Measurements from ENCODE around the gene TULP3.

Gene TULP3

DNA sequence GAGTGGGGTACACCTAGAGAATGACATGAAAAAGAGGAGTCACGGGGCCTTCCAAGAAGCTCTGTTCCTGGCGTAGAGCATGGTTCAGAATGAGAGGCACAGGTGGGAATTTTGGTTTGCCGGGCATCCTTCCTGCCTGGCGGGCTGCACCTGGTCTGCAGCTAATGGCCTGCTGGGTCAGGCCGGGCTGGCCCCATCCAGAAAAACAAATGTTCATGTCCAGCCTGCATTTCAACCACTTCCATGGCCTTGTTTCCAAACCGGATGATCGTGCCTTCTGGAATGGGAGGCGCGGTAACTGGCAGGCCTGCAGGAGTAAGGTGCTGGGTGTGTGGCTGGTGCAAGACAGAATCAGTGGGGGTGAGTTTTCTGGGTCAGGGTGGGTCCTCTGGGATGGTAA, 82.9 kb downstream of the TULP3 start:
- POLR2A ChIA-PET: interaction anchor here (1.3 kb wide), 1 partner anchor 29 kb away, joined by 3 read pairs; no protein-coding TSS in a partner anchor
- Histone ChIP-seq H3K36me3 (ENCODE audit: control insufficient read depth in 2 of 2, insufficient read depth in 1 of 2, low read length in 2 of 2) (peaks cover 3% of the 10 kb centered on the region in 2 experiments; a peak in 2 of 3 replicates), H3K4me3 (ENCODE audit: low read depth, low read length) (no peak overlapping the region), H3K27ac (ENCODE audit: extremely low read depth, low read depth, low read length) (no peak overlapping the region), H3K4me1 (ENCODE audit: control insufficient read depth, insufficient read depth, low read length) (0 out of 2 replicates have a peak, but pooled peaks cover 4% of the 10 kb centered on the region), H3K9me3 (ENCODE audit: control insufficient read depth, insufficient read depth, low read depth, low read length) (no peaks in the 10 kb centered on the region)
- CTCF ChIA-PET: interaction anchor here (0.5 kb wide), 1 partner anchor 41 kb away, joined by 3 read pairs; no protein-coding TSS in a partner anchor
- no peak for TF ChIP-seq BCL11A (tag by site-specific recombination; IDR thresholded peaks at IDR 0.05; ENCODE audit: low read depth)
- no peak for TF ChIP-seq ZNF530 (tag by site-specific recombination; IDR thresholded peaks at IDR 0.05; ENCODE audit: low read depth)
- TF ChIP-seq ZNF292 (tag by site-specific recombination; IDR thresholded peaks at IDR 0.05; ENCODE audit: borderline replicate concordance, low read depth): no peak
- TF ChIP-seq SP2 (tag by site-specific recombination; IDR thresholded peaks at IDR 0.05): no peak
- TF ChIP-seq ZNF223 (tag by site-specific recombination; IDR thresholded peaks at IDR 0.05): no peak
- TF ChIP-seq, protein P1, sequence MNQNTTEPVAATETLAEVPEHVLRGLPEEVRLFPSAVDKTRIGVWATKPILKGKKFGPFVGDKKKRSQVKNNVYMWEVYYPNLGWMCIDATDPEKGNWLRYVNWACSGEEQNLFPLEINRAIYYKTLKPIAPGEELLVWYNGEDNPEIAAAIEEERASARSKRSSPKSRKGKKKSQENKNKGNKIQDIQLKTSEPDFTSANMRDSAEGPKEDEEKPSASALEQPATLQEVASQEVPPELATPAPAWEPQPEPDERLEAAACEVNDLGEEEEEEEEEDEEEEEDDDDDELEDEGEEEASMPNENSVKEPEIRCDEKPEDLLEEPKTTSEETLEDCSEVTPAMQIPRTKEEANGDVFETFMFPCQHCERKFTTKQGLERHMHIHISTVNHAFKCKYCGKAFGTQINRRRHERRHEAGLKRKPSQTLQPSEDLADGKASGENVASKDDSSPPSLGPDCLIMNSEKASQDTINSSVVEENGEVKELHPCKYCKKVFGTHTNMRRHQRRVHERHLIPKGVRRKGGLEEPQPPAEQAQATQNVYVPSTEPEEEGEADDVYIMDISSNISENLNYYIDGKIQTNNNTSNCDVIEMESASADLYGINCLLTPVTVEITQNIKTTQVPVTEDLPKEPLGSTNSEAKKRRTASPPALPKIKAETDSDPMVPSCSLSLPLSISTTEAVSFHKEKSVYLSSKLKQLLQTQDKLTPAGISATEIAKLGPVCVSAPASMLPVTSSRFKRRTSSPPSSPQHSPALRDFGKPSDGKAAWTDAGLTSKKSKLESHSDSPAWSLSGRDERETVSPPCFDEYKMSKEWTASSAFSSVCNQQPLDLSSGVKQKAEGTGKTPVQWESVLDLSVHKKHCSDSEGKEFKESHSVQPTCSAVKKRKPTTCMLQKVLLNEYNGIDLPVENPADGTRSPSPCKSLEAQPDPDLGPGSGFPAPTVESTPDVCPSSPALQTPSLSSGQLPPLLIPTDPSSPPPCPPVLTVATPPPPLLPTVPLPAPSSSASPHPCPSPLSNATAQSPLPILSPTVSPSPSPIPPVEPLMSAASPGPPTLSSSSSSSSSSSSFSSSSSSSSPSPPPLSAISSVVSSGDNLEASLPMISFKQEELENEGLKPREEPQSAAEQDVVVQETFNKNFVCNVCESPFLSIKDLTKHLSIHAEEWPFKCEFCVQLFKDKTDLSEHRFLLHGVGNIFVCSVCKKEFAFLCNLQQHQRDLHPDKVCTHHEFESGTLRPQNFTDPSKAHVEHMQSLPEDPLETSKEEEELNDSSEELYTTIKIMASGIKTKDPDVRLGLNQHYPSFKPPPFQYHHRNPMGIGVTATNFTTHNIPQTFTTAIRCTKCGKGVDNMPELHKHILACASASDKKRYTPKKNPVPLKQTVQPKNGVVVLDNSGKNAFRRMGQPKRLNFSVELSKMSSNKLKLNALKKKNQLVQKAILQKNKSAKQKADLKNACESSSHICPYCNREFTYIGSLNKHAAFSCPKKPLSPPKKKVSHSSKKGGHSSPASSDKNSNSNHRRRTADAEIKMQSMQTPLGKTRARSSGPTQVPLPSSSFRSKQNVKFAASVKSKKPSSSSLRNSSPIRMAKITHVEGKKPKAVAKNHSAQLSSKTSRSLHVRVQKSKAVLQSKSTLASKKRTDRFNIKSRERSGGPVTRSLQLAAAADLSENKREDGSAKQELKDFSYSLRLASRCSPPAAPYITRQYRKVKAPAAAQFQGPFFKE (tag by site-specific recombination; IDR thresholded peaks at IDR 0.05; ENCODE audit: borderline replicate concordance): no peak
- no peak for TF ChIP-seq ZNF664 (tag by site-specific recombination; IDR thresholded peaks at IDR 0.05)
- TF ChIP-seq, protein P2, sequence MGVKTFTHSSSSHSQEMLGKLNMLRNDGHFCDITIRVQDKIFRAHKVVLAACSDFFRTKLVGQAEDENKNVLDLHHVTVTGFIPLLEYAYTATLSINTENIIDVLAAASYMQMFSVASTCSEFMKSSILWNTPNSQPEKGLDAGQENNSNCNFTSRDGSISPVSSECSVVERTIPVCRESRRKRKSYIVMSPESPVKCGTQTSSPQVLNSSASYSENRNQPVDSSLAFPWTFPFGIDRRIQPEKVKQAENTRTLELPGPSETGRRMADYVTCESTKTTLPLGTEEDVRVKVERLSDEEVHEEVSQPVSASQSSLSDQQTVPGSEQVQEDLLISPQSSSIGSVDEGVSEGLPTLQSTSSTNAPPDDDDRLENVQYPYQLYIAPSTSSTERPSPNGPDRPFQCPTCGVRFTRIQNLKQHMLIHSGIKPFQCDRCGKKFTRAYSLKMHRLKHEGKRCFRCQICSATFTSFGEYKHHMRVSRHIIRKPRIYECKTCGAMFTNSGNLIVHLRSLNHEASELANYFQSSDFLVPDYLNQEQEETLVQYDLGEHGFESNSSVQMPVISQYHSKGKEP (tag by site-specific recombination; IDR thresholded peaks at IDR 0.05): no peak
- TF ChIP-seq ZNF626 (tag by site-specific recombination; IDR thresholded peaks at IDR 0.05): no peak
- no peak for TF ChIP-seq ZNF133 (tag by site-specific recombination; IDR thresholded peaks at IDR 0.05)
- no peak for TF ChIP-seq ZNF140 (tag by site-specific recombination; IDR thresholded peaks at IDR 0.05)
- TF ChIP-seq ZNF830 (tag by site-specific recombination; IDR thresholded peaks at IDR 0.05; ENCODE audit: low read depth): no peak
- TF ChIP-seq, protein P3, sequence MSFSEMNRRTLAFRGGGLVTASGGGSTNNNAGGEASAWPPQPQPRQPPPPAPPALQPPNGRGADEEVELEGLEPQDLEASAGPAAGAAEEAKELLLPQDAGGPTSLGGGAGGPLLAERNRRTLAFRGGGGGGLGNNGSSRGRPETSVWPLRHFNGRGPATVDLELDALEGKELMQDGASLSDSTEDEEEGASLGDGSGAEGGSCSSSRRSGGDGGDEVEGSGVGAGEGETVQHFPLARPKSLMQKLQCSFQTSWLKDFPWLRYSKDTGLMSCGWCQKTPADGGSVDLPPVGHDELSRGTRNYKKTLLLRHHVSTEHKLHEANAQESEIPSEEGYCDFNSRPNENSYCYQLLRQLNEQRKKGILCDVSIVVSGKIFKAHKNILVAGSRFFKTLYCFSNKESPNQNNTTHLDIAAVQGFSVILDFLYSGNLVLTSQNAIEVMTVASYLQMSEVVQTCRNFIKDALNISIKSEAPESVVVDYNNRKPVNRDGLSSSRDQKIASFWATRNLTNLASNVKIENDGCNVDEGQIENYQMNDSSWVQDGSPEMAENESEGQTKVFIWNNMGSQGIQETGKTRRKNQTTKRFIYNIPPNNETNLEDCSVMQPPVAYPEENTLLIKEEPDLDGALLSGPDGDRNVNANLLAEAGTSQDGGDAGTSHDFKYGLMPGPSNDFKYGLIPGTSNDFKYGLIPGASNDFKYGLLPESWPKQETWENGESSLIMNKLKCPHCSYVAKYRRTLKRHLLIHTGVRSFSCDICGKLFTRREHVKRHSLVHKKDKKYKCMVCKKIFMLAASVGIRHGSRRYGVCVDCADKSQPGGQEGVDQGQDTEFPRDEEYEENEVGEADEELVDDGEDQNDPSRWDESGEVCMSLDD (tag by site-specific recombination; IDR thresholded peaks at IDR 0.05): no peak
- TF ChIP-seq, protein P4, sequence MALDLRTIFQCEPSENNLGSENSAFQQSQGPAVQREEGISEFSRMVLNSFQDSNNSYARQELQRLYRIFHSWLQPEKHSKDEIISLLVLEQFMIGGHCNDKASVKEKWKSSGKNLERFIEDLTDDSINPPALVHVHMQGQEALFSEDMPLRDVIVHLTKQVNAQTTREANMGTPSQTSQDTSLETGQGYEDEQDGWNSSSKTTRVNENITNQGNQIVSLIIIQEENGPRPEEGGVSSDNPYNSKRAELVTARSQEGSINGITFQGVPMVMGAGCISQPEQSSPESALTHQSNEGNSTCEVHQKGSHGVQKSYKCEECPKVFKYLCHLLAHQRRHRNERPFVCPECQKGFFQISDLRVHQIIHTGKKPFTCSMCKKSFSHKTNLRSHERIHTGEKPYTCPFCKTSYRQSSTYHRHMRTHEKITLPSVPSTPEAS (tag by site-specific recombination; IDR thresholded peaks at IDR 0.05): no peak
